ENCODE results near the gene DCLRE1C. TPM values are rescaled to one million over a fixed set of nuclear protein-coding genes. Genes with fewer than 3 reads are reported as not detected.

The DCLRE1C gene
- total and polyA plus RNA-seq, 2 donors (not counting 1 experiment from before 2014, with no cell fraction given) = 24.0 to 61.8 TPM

DNA sequence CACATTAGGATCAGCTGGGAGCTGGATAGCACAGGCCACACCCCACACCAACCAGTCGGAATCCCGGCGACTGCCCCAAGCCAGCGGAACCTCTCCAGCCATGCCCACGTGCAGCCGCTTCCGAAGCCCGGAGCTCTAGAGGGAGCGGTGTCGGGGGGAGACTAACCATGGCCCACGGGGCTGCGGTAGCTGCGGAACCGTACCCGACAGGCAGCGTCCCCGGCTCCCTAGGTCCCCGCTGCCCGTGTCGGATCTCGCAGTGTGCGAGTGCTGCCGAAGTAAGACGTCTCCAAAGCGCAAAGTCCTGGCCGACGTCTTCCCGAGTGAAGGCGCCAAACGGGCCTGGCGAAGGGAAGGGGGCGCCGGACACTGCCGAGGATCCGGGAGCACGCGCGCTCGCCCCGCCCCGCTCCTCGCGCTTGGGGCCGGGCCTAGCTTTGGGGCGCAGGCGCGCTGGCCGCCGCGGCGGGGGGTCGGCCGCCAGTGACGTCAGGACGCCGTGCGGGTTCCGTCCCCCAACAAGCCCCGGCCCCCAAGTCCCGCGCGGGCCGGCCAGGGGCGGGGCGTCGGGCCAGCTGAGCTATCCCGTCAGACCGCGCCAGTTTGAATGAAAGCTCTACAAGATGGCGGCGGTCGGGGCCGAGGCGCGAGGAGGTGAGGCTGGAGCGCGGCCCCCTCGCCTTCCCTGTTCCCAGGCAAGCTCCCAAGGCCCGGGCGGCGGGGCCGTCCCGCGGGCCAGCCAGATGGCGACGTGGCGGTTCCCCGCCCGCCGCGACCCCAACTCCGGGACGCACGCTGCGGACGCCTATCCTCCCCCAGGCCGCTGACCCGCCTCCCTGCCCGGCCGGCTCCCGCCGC, 75.4 kb downstream of the DCLRE1C start, which contains the start of gene SUV39H2:
Gene SUV39H2, plus strand, starts transcription at position 601 of the 858 bp plus-strand sequence. Its CDS starts 23 bp downstream, at position 624.
- Histone ChIP-seq H2AFZ (ENCODE audit: insufficient read depth, low read depth, low read length, poor library complexity, severe bottlenecking) (peak within 1 kb of the TSS; percentile 99), H3K79me2 (ENCODE audit: control insufficient read depth, insufficient read depth, low read length) (peaks cover 31% of the 10 kb centered on the region), H3K36me3 (replicated peaks in 1 of 2; ENCODE audit: control extremely low read depth in 1 of 2, control insufficient read depth in 1 of 2, extremely low read depth in 1 of 2, insufficient read depth in 2 of 2, low read length in 1 of 2) (no peaks in the 10 kb centered on the region), H3K4me2 (replicated peaks; ENCODE audit: low read depth, low read length, poor library complexity, severe bottlenecking) (peak within 1 kb of the TSS; percentile 99), H3K4me3 (ENCODE audit: control extremely low read depth in 1 of 5, extremely low read depth in 1 of 5, insufficient read depth in 1 of 5, low read depth in 2 of 5, low read length in 4 of 5) (peak within 1 kb of the TSS; percentile 53 to 98 (median 94)), H4K20me1 (ENCODE audit: control insufficient read depth, insufficient read depth, low read length, poor library complexity, severe bottlenecking) (no peaks in the 10 kb centered on the region), H3K27me3 (replicated peaks in 1 of 4; ENCODE audit: control extremely low read depth in 1 of 4, control insufficient read depth in 3 of 4, insufficient read depth in 4 of 4, low read length in 3 of 4) (peaks cover 0 to 6% (median 0%) of the 10 kb centered on the region in 4 experiments), H3K9me3 (ENCODE audit: control extremely low read depth in 1 of 3, control insufficient read depth in 2 of 3, insufficient read depth in 1 of 3, low read length in 2 of 3) (no peaks in the 10 kb centered on the region), H3K9ac (ENCODE audit: low read length) (peak within 1 kb of the TSS; percentile 95), H3K27ac (ENCODE audit: low read length in 2 of 2) (peak within 1 kb of the TSS; percentile 64 to 80), H3K4me1 (ENCODE audit: control insufficient read depth in 2 of 2, insufficient read depth in 2 of 2, low read length in 2 of 2) (peaks cover 17 to 23% of the 10 kb centered on the region in 2 donors)
- ATAC-seq (ENCODE audit: low read depth) (peak; percentile 92), DNase-seq (peak; percentile 96)
- under 1% methylated on average over 102 of the region's 102 CpGs for WGBS (ENCODE audit: insufficient coverage)
- ChIA-PET CTCF (interaction anchor here (0.9 to 1.8 kb wide), 11 partner anchors 10 to 681 kb away, joined by 3 to 7 read pairs (median 4); partner anchors contain the start of genes CDNF, HSPA14, MEIG1 and MSANTD7), POLR2A (interaction anchor here (0.8 to 1.7 kb wide), 4 partner anchors 41 to 81 kb away, joined by 3 to 10 read pairs (median 5); partner anchors contain the start of genes CDNF, DCLRE1C, HSPA14 and MEIG1)
- no peak for TF ChIP-seq EZH2 (IDR thresholded peaks at IDR 0.05; ENCODE audit: borderline replicate concordance, insufficient read depth, low read depth, low read length, poor library complexity, severe bottlenecking)
- TF ChIP-seq, protein P1, sequence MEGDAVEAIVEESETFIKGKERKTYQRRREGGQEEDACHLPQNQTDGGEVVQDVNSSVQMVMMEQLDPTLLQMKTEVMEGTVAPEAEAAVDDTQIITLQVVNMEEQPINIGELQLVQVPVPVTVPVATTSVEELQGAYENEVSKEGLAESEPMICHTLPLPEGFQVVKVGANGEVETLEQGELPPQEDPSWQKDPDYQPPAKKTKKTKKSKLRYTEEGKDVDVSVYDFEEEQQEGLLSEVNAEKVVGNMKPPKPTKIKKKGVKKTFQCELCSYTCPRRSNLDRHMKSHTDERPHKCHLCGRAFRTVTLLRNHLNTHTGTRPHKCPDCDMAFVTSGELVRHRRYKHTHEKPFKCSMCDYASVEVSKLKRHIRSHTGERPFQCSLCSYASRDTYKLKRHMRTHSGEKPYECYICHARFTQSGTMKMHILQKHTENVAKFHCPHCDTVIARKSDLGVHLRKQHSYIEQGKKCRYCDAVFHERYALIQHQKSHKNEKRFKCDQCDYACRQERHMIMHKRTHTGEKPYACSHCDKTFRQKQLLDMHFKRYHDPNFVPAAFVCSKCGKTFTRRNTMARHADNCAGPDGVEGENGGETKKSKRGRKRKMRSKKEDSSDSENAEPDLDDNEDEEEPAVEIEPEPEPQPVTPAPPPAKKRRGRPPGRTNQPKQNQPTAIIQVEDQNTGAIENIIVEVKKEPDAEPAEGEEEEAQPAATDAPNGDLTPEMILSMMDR (IDR thresholded peaks at IDR 0.05) = no peak
- Mint-ChIP-seq H3K9me3 (ENCODE audit: insufficient read depth) (no peaks in the 10 kb centered on the region), H3K4me3 (peak within 1 kb of the TSS; percentile 96), H3K27ac (peak within 1 kb of the TSS; percentile 87), H3K4me1 (peaks cover 28% of the 10 kb centered on the region), H3K27me3 (no peaks in the 10 kb centered on the region)
- intact Hi-C loops (cut with micrococcal nuclease) = loop anchor here (1.0 to 5.0 kb wide), 8 partner anchors 40 to 289 kb away; partner anchors contain the start of genes CDNF, HSPA14, MEIG1 and MSANTD7

Measured in B cell (primary cell).